Keratinocyte (primary cell): ENCODE measurements around the gene INTS14. TPM values are rescaled to one million over a fixed set of nuclear protein-coding genes. Genes with fewer than 3 reads are reported as not detected.
A peak's percentile ranks its signal among the peaks of the same experiment; 100 is the strongest.

Experiments
- DNase-seq: peaks from one replicate; pipeline ENCODE4 v3.0.0-alpha.2; 2011; ENCODE audit warnings: low read depth, missing footprints, low spot score
- FAIRE-seq: peaks from 2 replicates; lab custom pipeline; 2011; peaks lifted over from hg19 to GRCh38; lab: Jason Lieb, UNC
- H2AFZ ChIP-seq: 2 replicates; pipeline ENCODE4 v1.6.0; 2012; ENCODE audit warnings: low read length, control low read depth, inconsistent platforms; ENCODE audit not compliant: control insufficient read depth
- H3K27ac ChIP-seq: 2 replicates; pipeline ENCODE4 v1.5.1; 2011; ENCODE audit warnings: low read length; ENCODE audit not compliant: control insufficient read depth, insufficient read depth
- H3K27me3 ChIP-seq: 3 replicates; pipeline ENCODE4 v1.6.0; 2011; ENCODE audit warnings: low read length; ENCODE audit not compliant: control insufficient read depth, insufficient read depth; ENCODE audit errors: extremely low read depth
- H3K36me3 ChIP-seq, 2 experiments: 2 replicates in 1 of 2; 3 replicates in 1 of 2; pipeline ENCODE4 v1.5.1; 2011; ENCODE audit warnings: low read length in 2 of 2, mild to moderate bottlenecking in 1 of 2; ENCODE audit not compliant: control insufficient read depth in 2 of 2, insufficient read depth in 2 of 2; ENCODE audit errors: extremely low read depth in 1 of 2
- H3K4me1 ChIP-seq: 3 replicates; pipeline ENCODE4 v1.5.1; 2011; ENCODE audit warnings: low read length; ENCODE audit not compliant: control insufficient read depth, insufficient read depth; ENCODE audit errors: extremely low read depth
- H3K4me2 ChIP-seq: 3 replicates; pipeline ENCODE4 v1.6.0; 2011; ENCODE audit warnings: low read depth, low read length; ENCODE audit not compliant: control insufficient read depth, insufficient read depth; ENCODE audit errors: extremely low read depth
- H3K4me3 ChIP-seq, 3 experiments: fragments of 200-600 bp in 1 of 3; sonication (generic) in 1 of 3; 2 replicates in 2 of 3; 3 replicates in 1 of 3; pipeline ENCODE4 v1.5.1; 2011 to 2016; ENCODE audit warnings: low read length in 3 of 3, mild to moderate bottlenecking in 3 of 3, control low read depth in 2 of 3, inconsistent platforms in 1 of 3, low read depth in 1 of 3, mixed read lengths in 1 of 3, mixed run types in 1 of 3, moderate library complexity in 1 of 3; ENCODE audit not compliant: control insufficient read depth in 2 of 3, insufficient read depth in 2 of 3; ENCODE audit errors: extremely low read depth in 1 of 3
- H3K79me2 ChIP-seq: 2 replicates; pipeline ENCODE4 v1.6.0; 2012; ENCODE audit warnings: low read length; ENCODE audit not compliant: control insufficient read depth, insufficient read depth
- H3K9ac ChIP-seq: 3 replicates; pipeline ENCODE4 v1.6.0; 2011; ENCODE audit warnings: low read length; ENCODE audit not compliant: control insufficient read depth, insufficient read depth; ENCODE audit errors: extremely low read depth
- H3K9me1 ChIP-seq: 3 replicates; pipeline ENCODE4 v1.6.0; 2011; ENCODE audit warnings: low read length; ENCODE audit not compliant: control insufficient read depth, insufficient read depth; ENCODE audit errors: extremely low read depth
- H3K9me3 ChIP-seq: 2 replicates; pipeline ENCODE4 v1.5.1; 2012; ENCODE audit warnings: low read depth, low read length; ENCODE audit not compliant: control insufficient read depth
- H4K20me1 ChIP-seq: 3 replicates; pipeline ENCODE4 v1.6.0; 2011; ENCODE audit warnings: low read length; ENCODE audit not compliant: control insufficient read depth, insufficient read depth; ENCODE audit errors: extremely low read depth
- EZH2 ChIP-seq: IDR thresholded peaks from one replicate; pipeline ENCODE4 v1.6.1; 2012; ENCODE audit warnings: inconsistent platforms, mild to moderate bottlenecking, low read length, moderate library complexity
- dilution Hi-C: fragments of 300-500 bp; cut with MboI; formaldehyde crosslinking; loops from one replicate; pipeline ENCODE4 v1.7.0; 2020; ENCODE audit warnings: low sequenced_read_pairs; ENCODE audit not compliant: extremely low pct_ligation_motif_present
- polyA plus RNA-seq, 5 experiments: library from polyadenylated mRNA; depleted of rRNA in 3 of 5; stranded (reverse) in 3 of 5; stranded (forward) in 1 of 5; unstranded in 1 of 5; fragments of >200 nt; gene quantifications; 1 replicate in 1 of 5; 2 replicates in 3 of 5; 3 replicates in 1 of 5; pipeline versions ENCODE4 v1.2.1 to v1.2.3, GENCODE V29; 2011 to 2012; ENCODE audit warnings: missing spikeins in 2 of 5, low read depth in 1 of 5, low replicate concordance in 1 of 5
- TF ChIP-seq, protein P1 (sequence below), 3 experiments: IDR thresholded peaks in 1 of 3; conservative IDR thresholded peaks in 1 of 3; optimal IDR thresholded peaks in 1 of 3; 2 replicates in 2 of 3; 3 replicates in 1 of 3; pipeline versions ENCODE3 to v1.5.1; 2011; ENCODE audit warnings: low read length in 3 of 3, mild to moderate bottlenecking in 3 of 3, moderate library complexity in 2 of 3, control low read depth in 1 of 3, inconsistent platforms in 1 of 3; ENCODE audit not compliant: insufficient read depth in 2 of 3; ENCODE audit errors: extremely low read depth in 1 of 3

The INTS14 gene
- polyA plus RNA-seq, 1 donor (not counting 4 experiments of a cell fraction or from before 2014, with no cell fraction given), result 51.0 TPM

DNA sequence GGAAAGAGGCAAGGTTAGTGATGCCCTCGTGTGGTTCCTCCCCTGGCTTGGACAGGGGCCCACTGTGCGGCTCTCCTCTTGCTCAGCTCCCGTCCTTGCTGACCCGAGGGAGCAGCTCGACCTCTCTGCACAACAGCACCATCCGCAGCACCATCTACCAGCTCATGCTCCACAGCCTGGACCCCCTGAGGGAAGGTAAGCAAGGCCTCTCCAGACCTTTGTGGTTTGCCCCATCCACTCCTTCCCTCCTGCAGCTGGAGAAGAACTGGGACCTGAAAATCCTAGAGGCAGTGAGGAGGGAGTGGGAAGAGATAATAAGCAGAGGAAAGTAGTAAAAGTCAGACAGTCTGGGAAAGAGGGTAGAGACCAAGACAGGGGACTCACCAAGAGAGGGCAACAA is 28.6 kb upstream of the INTS14 start:
- Histone ChIP-seq H3K9ac (no peak overlapping the region), H3K79me2 (no peaks in the 10 kb centered on the region), H3K4me2 (no peak overlapping the region), H3K9me3 (no peaks in the 10 kb centered on the region), H3K4me1 (peaks cover 14% of the 10 kb centered on the region), H3K27me3 (no peaks in the 10 kb centered on the region), H3K36me3 (peaks cover 0 to 4% of the 10 kb centered on the region in 2 experiments), H3K27ac (no peak overlapping the region), H4K20me1 (no peaks in the 10 kb centered on the region), H3K4me3 (no peak overlapping the region), H2AFZ (no peak overlapping the region), H3K9me1 (no peaks in the 10 kb centered on the region)
- DNase-seq, result no peak
- TF ChIP-seq, protein P1, sequence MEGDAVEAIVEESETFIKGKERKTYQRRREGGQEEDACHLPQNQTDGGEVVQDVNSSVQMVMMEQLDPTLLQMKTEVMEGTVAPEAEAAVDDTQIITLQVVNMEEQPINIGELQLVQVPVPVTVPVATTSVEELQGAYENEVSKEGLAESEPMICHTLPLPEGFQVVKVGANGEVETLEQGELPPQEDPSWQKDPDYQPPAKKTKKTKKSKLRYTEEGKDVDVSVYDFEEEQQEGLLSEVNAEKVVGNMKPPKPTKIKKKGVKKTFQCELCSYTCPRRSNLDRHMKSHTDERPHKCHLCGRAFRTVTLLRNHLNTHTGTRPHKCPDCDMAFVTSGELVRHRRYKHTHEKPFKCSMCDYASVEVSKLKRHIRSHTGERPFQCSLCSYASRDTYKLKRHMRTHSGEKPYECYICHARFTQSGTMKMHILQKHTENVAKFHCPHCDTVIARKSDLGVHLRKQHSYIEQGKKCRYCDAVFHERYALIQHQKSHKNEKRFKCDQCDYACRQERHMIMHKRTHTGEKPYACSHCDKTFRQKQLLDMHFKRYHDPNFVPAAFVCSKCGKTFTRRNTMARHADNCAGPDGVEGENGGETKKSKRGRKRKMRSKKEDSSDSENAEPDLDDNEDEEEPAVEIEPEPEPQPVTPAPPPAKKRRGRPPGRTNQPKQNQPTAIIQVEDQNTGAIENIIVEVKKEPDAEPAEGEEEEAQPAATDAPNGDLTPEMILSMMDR (optimal IDR thresholded peaks at IDR 0.05 in 1 of 3, IDR thresholded peaks at IDR 0.05 in 1 of 3, conservative IDR thresholded peaks at IDR 0.05 in 1 of 3; ENCODE audit: extremely low read depth in 1 of 3, insufficient read depth in 2 of 3, low read length in 3 of 3), result no peak
- no peak for TF ChIP-seq EZH2
- dilution Hi-C loops, result no loop called here
- no peak for FAIRE-seq

DNA sequence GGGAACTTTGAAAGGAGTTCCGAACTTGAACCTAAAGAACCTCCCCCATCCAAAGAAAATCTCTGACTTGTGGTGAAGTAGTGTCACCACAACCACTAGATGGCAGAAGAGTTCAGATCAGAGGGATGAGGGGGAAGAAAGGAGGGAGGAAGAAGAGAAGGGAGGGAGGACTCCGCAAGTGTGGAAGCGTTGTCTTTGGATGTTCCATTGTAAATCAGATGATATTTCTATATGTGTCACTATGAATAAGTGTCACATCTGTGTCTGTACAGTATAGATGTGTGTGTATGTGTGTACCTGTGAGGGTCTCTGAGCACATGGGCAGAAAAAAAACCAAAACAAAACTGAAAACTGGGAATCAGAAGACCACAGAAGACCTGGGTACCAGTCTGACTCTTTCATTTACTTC is 27.8 kb upstream of the INTS14 start:
- no peaks in the 10 kb centered on the region for H3K27me3 ChIP-seq
- dilution Hi-C loops, result no loop called here
- H3K4me1 ChIP-seq, result peaks cover 14% of the 10 kb centered on the region
- peaks cover 0 to 4% of the 10 kb centered on the region in 2 experiments for H3K36me3 ChIP-seq
- H2AFZ ChIP-seq, result no peak overlapping the region
- H3K4me3 ChIP-seq, result no peak overlapping the region
- H3K9ac ChIP-seq, result no peak overlapping the region
- no peaks in the 10 kb centered on the region for H4K20me1 ChIP-seq
- peak overlapping the region; percentile 11 for H3K4me2 ChIP-seq
- H3K9me3 ChIP-seq, result no peaks in the 10 kb centered on the region
- no peak for TF ChIP-seq EZH2
- TF ChIP-seq, protein P1 (optimal IDR thresholded peaks at IDR 0.05 in 1 of 3, IDR thresholded peaks at IDR 0.05 in 1 of 3, conservative IDR thresholded peaks at IDR 0.05 in 1 of 3; ENCODE audit: extremely low read depth in 1 of 3, insufficient read depth in 2 of 3, low read length in 3 of 3), result peak; percentile 75 to 83 (median 81)
- no peaks in the 10 kb centered on the region for H3K79me2 ChIP-seq
- no peak overlapping the region for H3K27ac ChIP-seq
- no peaks in the 10 kb centered on the region for H3K9me1 ChIP-seq
- peak; percentile 59 for FAIRE-seq
- DNase-seq, result peak; percentile 45
